K562 (cell line): ENCODE data around the gene CDC6. TPM values are rescaled to one million over a fixed set of nuclear protein-coding genes. Genes with fewer than 3 reads are reported as not detected.

Experiments used
- ARID4B ChIP-seq: sonication (generic); formaldehyde crosslinking; IDR thresholded peaks from 2 replicates; pipeline ENCODE4 v1.8.0; 2022; ENCODE audit warnings: mild to moderate bottlenecking, missing genetic modification reagents
- BRD4 ChIP-seq: fragments of 200-600 bp; sonication (generic); IDR thresholded peaks from 2 replicates; pipeline ENCODE4 v1.6.1; 2017; ENCODE audit warnings: inconsistent platforms
- C11orf30 ChIP-seq: fragments of 450-650 bp; IDR thresholded peaks from 2 replicates; pipeline ENCODE4 v1.6.1; 2016; ENCODE audit warnings: low read depth, mild to moderate bottlenecking
- CREBBP ChIP-seq: IDR thresholded peaks from one replicate; pipeline ENCODE4 v1.6.1; 2012; ENCODE audit warnings: low read depth, mild to moderate bottlenecking, control low read depth, inconsistent platforms, low read length
- DDX20 ChIP-seq: fragments of 450-650 bp; IDR thresholded peaks from 2 replicates; pipeline ENCODE4 v1.6.1; 2016; ENCODE audit warnings: missing genetic modification characterization, low read depth, mild to moderate bottlenecking, missing compliant biosample characterization, moderate library complexity
- FOS ChIP-seq: IDR thresholded peaks from 3 replicates; pipeline ENCODE4 v1.6.1; 2011; ENCODE audit not compliant: insufficient read length; ENCODE audit errors: extremely low read depth
- GTF2B ChIP-seq: IDR thresholded peaks from 2 replicates; pipeline ENCODE4 v1.6.1; 2011; ENCODE audit not compliant: insufficient read length; ENCODE audit errors: extremely low read depth
- NR1H2 ChIP-seq: sonication (generic); formaldehyde crosslinking; IDR thresholded peaks from 2 replicates; pipeline ENCODE4 v1.4.0; 2020; ENCODE audit warnings: mild to moderate bottlenecking, missing genetic modification reagents
- PBX2 ChIP-seq, 2 experiments: IDR thresholded peaks in 1 of 2; conservative IDR thresholded peaks in 1 of 2; 2 replicates each; pipeline ENCODE4 v1.6.1; 2016; ENCODE audit warnings: low read depth in 2 of 2, mild to moderate bottlenecking in 1 of 2, missing compliant biosample characterization in 1 of 2, missing genetic modification characterization in 1 of 2, moderate library complexity in 1 of 2
- RAD51 ChIP-seq: fragments of 450-650 bp; IDR thresholded peaks from 2 replicates; pipeline ENCODE4 v1.7.1; 2016; ENCODE audit warnings: low read depth, mild to moderate bottlenecking, borderline replicate concordance
- SIN3A ChIP-seq, 2 experiments: fragments of 150-350 bp in 1 of 2; IDR thresholded peaks; 2 replicates each; pipeline ENCODE4 v1.6.1; 2011 to 2016; ENCODE audit warnings: borderline replicate concordance in 2 of 2, low read depth in 2 of 2, low read length in 2 of 2, mild to moderate bottlenecking in 2 of 2, moderate library complexity in 2 of 2; ENCODE audit not compliant: control insufficient read depth in 1 of 2
- ZBTB2 ChIP-seq: fragments of 450-650 bp; IDR thresholded peaks from 2 replicates; pipeline ENCODE4 v1.6.1; 2016; ENCODE audit warnings: antibody characterized with exemption
- ZNF232 ChIP-seq: sonication (generic); formaldehyde crosslinking; IDR thresholded peaks from 2 replicates; pipeline ENCODE4 v1.8.0; 2022; ENCODE audit warnings: mild to moderate bottlenecking, missing genetic modification reagents
- ZNF253 ChIP-seq: fragments of 250-450 bp; sonication (Bioruptor Pico); conservative IDR thresholded peaks from 2 replicates; pipeline ENCODE4 v1.6.1; 2021; ENCODE audit warnings: mild to moderate bottlenecking
- ZNF830 ChIP-seq: fragments of 250-450 bp; sonication (Bioruptor Pico); IDR thresholded peaks from 2 replicates; pipeline ENCODE4 v1.5.0; 2021; ENCODE audit warnings: mild to moderate bottlenecking
- polyA plus RNA-seq, 8 experiments: library from polyadenylated mRNA; depleted of rRNA in 4 of 8; stranded (reverse) in 5 of 8; unstranded in 3 of 8; fragments of >200 nt; fragmentation: Nextera tagmentation in 2 of 8; fragmentation: Illumina TruSeq in 1 of 8; extraction: Ambion mirVana in 2 of 8; extraction: Trizol in 1 of 8; gene quantifications; 2 replicates each; pipeline versions ENCODE4 v1.2.1 to v1.2.3, GENCODE V29; 2011 to 2014; ENCODE audit warnings: inconsistent platforms in 1 of 8, missing spikeins in 1 of 8
- total RNA-seq, 7 experiments: library from RNA; depleted of rRNA in 6 of 7; stranded (reverse); fragments of >200 nt in 6 of 7; fragmentation: Illumina TruSeq in 2 of 7; extraction: Trizol in 2 of 7; gene quantifications; 2 replicates each; pipeline versions ENCODE4 v1.2.1 to v1.2.3, GENCODE V29; 2011 to 2021; ENCODE audit warnings: low replicate concordance in 1 of 7

Gene CDC6
- total and polyA plus RNA-seq, 9 of the 15 experiments (the other 6 are each of a cell fraction or from before 2014, with no cell fraction given), result 29.6 to 141 (median 106) TPM

GRCh38 chr17:40322358-40323315, 35.0 kb downstream of the CDC6 start (continued):
- TF ChIP-seq ZNF830 (CRISPR knock-in tag) (0 out of 2 replicates have a peak, but pooled peaks have one; percentile 46), CREBBP (no peak), SIN3A (IDR thresholded peaks at IDR 0.05; ENCODE audit: borderline replicate concordance in 2 of 2, control insufficient read depth in 1 of 2, low read depth in 2 of 2, low read length in 2 of 2) (no peak), FOS (no peak), PBX2 (CRISPR knock-in tag; IDR thresholded peaks at IDR 0.05; ENCODE audit: low read depth) (peak; percentile 76), PBX2 (tag; conservative IDR thresholded peaks at IDR 0.05; ENCODE audit: low read depth) (peak; percentile 94), RAD51 (peak; percentile 92), ZNF232 (CRISPR knock-in tag) (no peak), ZBTB2 (no peak), GTF2B (no peak), C11orf30 (no peak), NR1H2 (CRISPR knock-in tag) (no peak), BRD4 (no peak), ARID4B (CRISPR knock-in tag) (peak; percentile 33; the same call in 1 of the 2 replicates), ZNF253 (CRISPR knock-in tag) (no peak), DDX20 (tag) (no peak)
